H1 (cell line): ENCODE results near the gene WBP1L. TPM values are rescaled to one million over a fixed set of nuclear protein-coding genes. Genes with fewer than 3 reads are reported as not detected.

Experiments used
- CTCF ChIA-PET: fragments of 300-600 bp; sonication (Branson Sonifier 250); formaldehyde crosslinking; loops from one replicate; lab custom pipeline; 2021; ENCODE audit not compliant: partially characterized antibody; lab: Charles Lee
- POLR2A ChIA-PET: fragments of 300-600 bp; sonication (Branson Sonifier 250); formaldehyde crosslinking; loops from one replicate; lab custom pipeline; 2021; ENCODE audit warnings: inconsistent platforms; ENCODE audit not compliant: partially characterized antibody; lab: Charles Lee
- DNase-seq, 2 experiments: peaks; one replicate each; pipeline versions ENCODE4 v3.0.0 to v3.0.0-alpha.2; 2010 to 2022; ENCODE audit warnings: low spot score in 2 of 2, low read depth in 1 of 2, mixed read lengths in 1 of 2
- FAIRE-seq: peaks from 2 replicates; lab custom pipeline; 2011; peaks lifted over from hg19 to GRCh38; lab: Jason Lieb, UNC
- H2AFZ ChIP-seq: 2 replicates; pipeline ENCODE4 v1.8.1; 2012; ENCODE audit warnings: low read length, inconsistent platforms
- H2AK5ac ChIP-seq: 2 replicates; pipeline ENCODE4 v1.6.1; 2013; ENCODE audit warnings: low read depth, low read length
- H2BK120ac ChIP-seq: replicated peaks from 2 replicates; pipeline ENCODE3; 2013; ENCODE audit warnings: low read depth, low read length, inconsistent platforms
- H2BK12ac ChIP-seq: 2 replicates; pipeline ENCODE4 v1.6.1; 2013; ENCODE audit warnings: low read depth, low read length
- H2BK15ac ChIP-seq: 2 replicates; pipeline ENCODE4 v1.6.1; 2013; ENCODE audit warnings: low read length
- H2BK20ac ChIP-seq: 2 replicates; pipeline ENCODE4 v1.6.1; 2013; ENCODE audit warnings: low read length
- H2BK5ac ChIP-seq: 2 replicates; pipeline ENCODE4 v1.6.1; 2013; ENCODE audit warnings: low read depth, low read length
- H3K14ac ChIP-seq: 2 replicates; pipeline ENCODE4 v1.6.1; 2013; ENCODE audit warnings: inconsistent platforms; ENCODE audit not compliant: insufficient read length
- H3K18ac ChIP-seq: 2 replicates; pipeline ENCODE4 v1.6.1; 2013; ENCODE audit warnings: low read length; ENCODE audit errors: extremely low read depth
- H3K23ac ChIP-seq: 2 replicates; pipeline ENCODE4 v1.6.1; 2013; ENCODE audit warnings: inconsistent platforms; ENCODE audit not compliant: insufficient read length
- H3K23me2 ChIP-seq: 2 replicates; pipeline ENCODE4 v1.6.1; 2013; ENCODE audit warnings: low read depth, low read length
- H3K27ac ChIP-seq: 2 replicates; pipeline ENCODE4 v1.6.1; 2011; ENCODE audit warnings: low read depth, low read length, inconsistent platforms
- H3K27me3 ChIP-seq, 4 experiments: replicated peaks in 1 of 4; 1 replicate in 1 of 4; 2 replicates in 3 of 4; pipeline versions ENCODE4 v1.6.1 to v1.8.1; 2011 to 2013; ENCODE audit warnings: low read length in 3 of 4, mild to moderate bottlenecking in 3 of 4, inconsistent platforms in 2 of 4, mixed read lengths in 2 of 4, moderate library complexity in 1 of 4; ENCODE audit not compliant: control insufficient read depth in 3 of 4, insufficient read depth in 3 of 4; ENCODE audit errors: extremely low read depth in 1 of 4
- H3K36me3 ChIP-seq, 4 experiments: 2 replicates each; pipeline versions ENCODE4 v1.6.1 to v1.8.1; 2011 to 2013; ENCODE audit warnings: mild to moderate bottlenecking in 4 of 4, low read length in 3 of 4, moderate library complexity in 2 of 4, control low read depth in 1 of 4, inconsistent platforms in 1 of 4; ENCODE audit not compliant: insufficient read depth in 4 of 4, control insufficient read depth in 2 of 4
- H3K4ac ChIP-seq: replicated peaks from 2 replicates; pipeline ENCODE3; 2013; ENCODE audit warnings: low read length, low read depth, mixed read lengths, inconsistent platforms; ENCODE audit not compliant: insufficient read length
- H3K4me1 ChIP-seq, 4 experiments: replicated peaks in 1 of 4; 1 replicate in 1 of 4; 2 replicates in 3 of 4; pipeline versions ENCODE4 v1.6.1 to v1.8.1; 2011 to 2013; ENCODE audit warnings: low read length in 3 of 4, inconsistent platforms in 2 of 4, mixed read lengths in 1 of 4; ENCODE audit not compliant: insufficient read depth in 4 of 4, control insufficient read depth in 3 of 4
- H3K4me2 ChIP-seq, 2 experiments: 2 replicates each; pipeline versions ENCODE4 v1.6.1 to v1.8.1; 2011 to 2013; ENCODE audit warnings: low read depth in 2 of 2, low read length in 2 of 2, control low read depth in 1 of 2, inconsistent platforms in 1 of 2, mild to moderate bottlenecking in 1 of 2; ENCODE audit not compliant: insufficient read depth in 1 of 2
- H3K4me3 ChIP-seq, 4 experiments: fragments of 200-600, 300-600 bp in 1 of 4; sonication (generic), shearing (Covaris generic), sonication (Bioruptor Twin) in 1 of 4; 2 replicates each; pipeline versions ENCODE4 v1.5.1 to v1.8.1; 2011 to 2016; ENCODE audit warnings: low read length in 4 of 4, low read depth in 3 of 4, control low read depth in 2 of 4, inconsistent platforms in 2 of 4, mild to moderate bottlenecking in 2 of 4, mixed read lengths in 1 of 4, moderate library complexity in 1 of 4; ENCODE audit not compliant: insufficient read depth in 2 of 4; ENCODE audit errors: extremely low read depth in 1 of 4
- H3K56ac ChIP-seq: replicated peaks from 2 replicates; pipeline ENCODE3; 2013; ENCODE audit warnings: low read depth, mild to moderate bottlenecking, mixed read lengths, low read length, inconsistent platforms; ENCODE audit not compliant: insufficient read length
- H3K79me1 ChIP-seq: 2 replicates; pipeline ENCODE4 v1.6.1; 2013; ENCODE audit warnings: low read depth, low read length, control low read depth
- H3K79me2 ChIP-seq, 2 experiments: 2 replicates each; pipeline versions ENCODE4 v1.6.1 to v1.8.1; 2012 to 2013; ENCODE audit warnings: low read length in 2 of 2, mild to moderate bottlenecking in 2 of 2, inconsistent platforms in 1 of 2; ENCODE audit not compliant: insufficient read depth in 2 of 2, control insufficient read depth in 1 of 2
- H3K9ac ChIP-seq, 4 experiments: replicated peaks in 1 of 4; 1 replicate in 1 of 4; 2 replicates in 3 of 4; pipeline versions ENCODE4 v1.6.1 to v1.8.1; 2011 to 2013; ENCODE audit warnings: low read depth in 3 of 4, low read length in 3 of 4, control low read depth in 2 of 4, mild to moderate bottlenecking in 2 of 4, moderate library complexity in 2 of 4, inconsistent platforms in 1 of 4; ENCODE audit errors: extremely low read depth in 1 of 4
- H3K9me3 ChIP-seq, 2 experiments: 2 replicates each; pipeline versions ENCODE4 v1.6.1 to v1.8.1; 2012 to 2013; ENCODE audit warnings: mild to moderate bottlenecking in 2 of 2, moderate library complexity in 2 of 2, control low read depth in 1 of 2, inconsistent platforms in 1 of 2, low read depth in 1 of 2, low read length in 1 of 2, mixed read lengths in 1 of 2; ENCODE audit not compliant: insufficient read depth in 2 of 2
- H4K20me1 ChIP-seq, 2 experiments: replicated peaks in 1 of 2; 2 replicates each; pipeline versions ENCODE3 to v1.8.1; 2011 to 2013; ENCODE audit warnings: inconsistent platforms in 2 of 2, low read length in 2 of 2, mild to moderate bottlenecking in 1 of 2; ENCODE audit not compliant: insufficient read depth in 2 of 2, control insufficient read depth in 1 of 2
- H4K5ac ChIP-seq: 2 replicates; pipeline ENCODE4 v1.6.1; 2013; ENCODE audit warnings: low read length, low read depth, mixed read lengths, inconsistent platforms; ENCODE audit not compliant: insufficient read length
- H4K8ac ChIP-seq: 2 replicates; pipeline ENCODE4 v1.8.0; 2013; ENCODE audit warnings: mild to moderate bottlenecking, moderate library complexity, low read length, inconsistent platforms; ENCODE audit not compliant: insufficient read depth; ENCODE audit errors: extremely low read depth
- H4K91ac ChIP-seq: replicated peaks from 2 replicates; pipeline ENCODE3; 2013; ENCODE audit warnings: low read length, mixed read lengths, inconsistent platforms; ENCODE audit not compliant: insufficient read length
- WGBS, 2 experiments: shearing (Covaris generic) in 1 of 2; methylation state at CpG; one replicate each; pipeline versions ENCODE4 v1.1.6 to v1.1.7; 2013 to 2015; ENCODE audit warnings: low lambda C conversion rate in 2 of 2, mixed read lengths in 2 of 2, inconsistent platforms in 1 of 2, low coverage in 1 of 2, missing lambda C conversion rate in 1 of 2; ENCODE audit not compliant: insufficient replicate concordance in 2 of 2, insufficient coverage in 1 of 2, insufficient read length in 1 of 2; ENCODE audit errors: extremely low coverage in 1 of 2, missing lambda C conversion rate in 1 of 2; 5-methylcytosine and 5-hydroxymethylcytosine counted together
- polyA plus RNA-seq, 7 experiments: library from polyadenylated mRNA; depleted of rRNA in 3 of 7; stranded (reverse) in 5 of 7; unstranded in 2 of 7; fragments of >200 nt in 5 of 7; fragments of 200-250 nt in 2 of 7; gene quantifications; 1 replicate in 5 of 7; 2 replicates in 1 of 7; 4 replicates in 1 of 7; pipeline versions ENCODE4 v1.2.1 to v1.2.3, GENCODE V29; 2011 to 2013; ENCODE audit warnings: missing spikeins in 2 of 7, mixed read lengths in 2 of 7
- total RNA-seq: library from RNA; stranded (reverse); fragmentation: NEBNext Ultra II Directional; extraction: Animal tissue kit (Norgen Biotek cat#: 25700); gene quantifications from 2 replicates; pipeline ENCODE4 v1.2.1, GENCODE V29; 2021

The WBP1L gene
- total and polyA plus RNA-seq, 2 of the 8 experiments (the other 6 are each of a cell fraction or from before 2014, with no cell fraction given): 26.6 to 29.9 TPM

DNA sequence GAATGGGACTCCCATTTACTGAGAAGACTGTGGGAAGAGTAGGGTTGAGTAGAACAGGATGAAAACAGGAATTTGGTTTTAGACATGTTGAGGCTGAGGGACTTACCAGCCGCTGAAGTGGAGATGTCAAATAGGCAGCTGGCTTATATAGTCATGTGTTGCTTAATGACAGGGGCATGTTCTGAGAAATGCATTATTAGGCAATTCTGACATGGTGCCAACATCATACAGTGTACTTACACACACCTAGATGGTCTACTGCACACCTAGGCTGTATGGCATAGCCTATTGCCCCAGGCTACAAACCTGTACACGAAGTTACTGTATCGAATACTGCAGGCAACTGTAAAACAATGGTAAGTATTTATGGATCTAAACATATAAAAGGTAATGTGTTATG lies 47.0 kb upstream of the WBP1L start:
- no peak overlapping the region for H3K27ac ChIP-seq
- no peaks in the 10 kb centered on the region for H3K9me3 ChIP-seq
- no peak overlapping the region for H4K5ac ChIP-seq
- H3K79me2 ChIP-seq: no peaks in the 10 kb centered on the region
- WGBS, 2 experiments: 94% methylated on average over 3 of the region's 3 CpGs; no CpG with 5 or more reads in 1 of the 2 experiments
- FAIRE-seq: no peak
- peaks cover 0 to 16% (median 11%) of the 10 kb centered on the region in 4 experiments; a peak in 5 of 8 replicates for H3K36me3 ChIP-seq
- no peak overlapping the region for H2AK5ac ChIP-seq
- H3K4ac ChIP-seq: no peak overlapping the region
- H2BK5ac ChIP-seq: no peak overlapping the region
- no peak overlapping the region for H2AFZ ChIP-seq
- no peak overlapping the region for H3K56ac ChIP-seq
- H4K20me1 ChIP-seq: no peaks in the 10 kb centered on the region
- H3K18ac ChIP-seq: no peak overlapping the region
- no peaks in the 10 kb centered on the region for H3K23me2 ChIP-seq
- CTCF ChIA-PET: interaction anchor here (1.0 to 1.9 kb wide), 2 partner anchors 15 to 81 kb away, joined by 4 read pairs; no protein-coding TSS in a partner anchor
- no peak overlapping the region for H3K9ac ChIP-seq
- DNase-seq: no peak
- POLR2A ChIA-PET: no interaction called here
- no peak overlapping the region for H3K4me3 ChIP-seq
- H2BK15ac ChIP-seq: no peak overlapping the region
- H3K14ac ChIP-seq: no peak overlapping the region
- H2BK12ac ChIP-seq: no peak overlapping the region
- no peaks in the 10 kb centered on the region for H3K4me1 ChIP-seq
- H3K23ac ChIP-seq: no peak overlapping the region
- no peak overlapping the region for H4K91ac ChIP-seq
- peaks cover 2% of the 10 kb centered on the region; the same call in 1 of the 2 replicates for H3K79me1 ChIP-seq
- H4K8ac ChIP-seq: no peak overlapping the region
- no peak overlapping the region for H2BK120ac ChIP-seq
- no peak overlapping the region for H2BK20ac ChIP-seq
- H3K4me2 ChIP-seq: no peak overlapping the region
- H3K27me3 ChIP-seq: no peaks in the 10 kb centered on the region
